C4-2B (cell line): ENCODE results near the gene PRKD3.
"Not testable (repeated sequence)": the region's sequence is repeated elsewhere in the genome, so short reads cannot be mapped to it uniquely, and the experiment has no call there.

Source experiments
- H3K27ac ChIP-seq: fragments of 450-650 bp; 2 replicates; pipeline ENCODE4 v1.5.1; 2017
- ZFX ChIP-seq: fragments of 450-650 bp; IDR thresholded peaks from 2 replicates; pipeline ENCODE4 v1.6.1; 2017
- TF ChIP-seq, protein P1 (sequence below): fragments of 450-650 bp; conservative IDR thresholded peaks from 2 replicates; pipeline ENCODE4 v1.5.1; 2017; ENCODE audit warnings: mild to moderate bottlenecking

The PRKD3 gene

DNA sequence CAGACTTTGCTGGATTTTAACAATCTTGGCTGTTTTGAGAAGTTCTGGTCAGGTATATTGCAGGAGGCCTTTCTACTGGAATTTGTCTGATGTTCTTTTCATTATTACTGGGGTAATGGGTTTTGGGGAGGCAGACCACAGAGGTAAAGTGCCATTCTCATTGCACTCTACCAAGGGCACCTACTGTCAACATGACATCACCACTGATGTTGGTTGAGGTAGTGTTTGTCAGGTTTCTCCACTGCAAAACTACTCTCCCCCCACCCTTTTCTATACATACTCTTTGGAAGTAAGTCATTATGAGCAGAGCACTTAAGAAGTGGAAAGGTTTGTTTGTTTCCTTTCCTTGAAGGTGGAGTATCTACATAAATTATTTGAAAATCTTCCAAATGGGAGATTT lies 27.0 kb downstream of the PRKD3 start:
- no peak for TF ChIP-seq ZFX
- TF ChIP-seq, protein P1, sequence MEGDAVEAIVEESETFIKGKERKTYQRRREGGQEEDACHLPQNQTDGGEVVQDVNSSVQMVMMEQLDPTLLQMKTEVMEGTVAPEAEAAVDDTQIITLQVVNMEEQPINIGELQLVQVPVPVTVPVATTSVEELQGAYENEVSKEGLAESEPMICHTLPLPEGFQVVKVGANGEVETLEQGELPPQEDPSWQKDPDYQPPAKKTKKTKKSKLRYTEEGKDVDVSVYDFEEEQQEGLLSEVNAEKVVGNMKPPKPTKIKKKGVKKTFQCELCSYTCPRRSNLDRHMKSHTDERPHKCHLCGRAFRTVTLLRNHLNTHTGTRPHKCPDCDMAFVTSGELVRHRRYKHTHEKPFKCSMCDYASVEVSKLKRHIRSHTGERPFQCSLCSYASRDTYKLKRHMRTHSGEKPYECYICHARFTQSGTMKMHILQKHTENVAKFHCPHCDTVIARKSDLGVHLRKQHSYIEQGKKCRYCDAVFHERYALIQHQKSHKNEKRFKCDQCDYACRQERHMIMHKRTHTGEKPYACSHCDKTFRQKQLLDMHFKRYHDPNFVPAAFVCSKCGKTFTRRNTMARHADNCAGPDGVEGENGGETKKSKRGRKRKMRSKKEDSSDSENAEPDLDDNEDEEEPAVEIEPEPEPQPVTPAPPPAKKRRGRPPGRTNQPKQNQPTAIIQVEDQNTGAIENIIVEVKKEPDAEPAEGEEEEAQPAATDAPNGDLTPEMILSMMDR, result no peak

DNA sequence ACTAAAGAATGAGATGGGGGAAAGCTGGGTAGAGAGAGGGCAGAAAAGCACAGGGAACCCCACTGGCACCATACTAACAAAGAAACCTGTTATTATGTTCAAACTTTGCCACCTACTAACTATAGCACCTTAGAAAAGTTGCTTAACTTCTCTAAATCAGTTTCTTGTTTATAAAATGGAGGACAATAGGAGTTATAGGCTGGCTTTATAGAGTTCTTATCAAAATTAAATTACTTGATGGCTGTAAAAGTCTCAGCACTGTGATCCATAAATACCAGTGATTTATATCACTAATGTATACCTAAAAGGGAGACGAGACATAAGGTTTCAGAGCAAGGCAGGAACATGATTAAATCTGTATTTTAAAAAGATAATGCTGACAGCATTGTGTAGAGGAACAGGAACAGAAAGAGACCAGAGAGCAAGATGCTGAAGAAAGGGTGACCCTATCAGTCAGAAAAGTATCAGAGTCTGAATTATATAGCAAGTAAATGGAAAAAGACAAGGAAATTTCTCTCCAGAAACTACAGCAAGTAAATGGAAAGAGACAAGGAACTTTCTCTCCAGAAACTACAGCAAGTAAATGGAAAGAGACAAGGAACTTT lies 29.1 kb downstream of the PRKD3 start:
- TF ChIP-seq ZFX, result no peak
- TF ChIP-seq, protein P1, result no peak
- H3K27ac ChIP-seq, result no peak overlapping the region

More for the DNA sequence above, 27.0 kb downstream of the PRKD3 start:
- H3K27ac ChIP-seq, result no peak overlapping the region

DNA sequence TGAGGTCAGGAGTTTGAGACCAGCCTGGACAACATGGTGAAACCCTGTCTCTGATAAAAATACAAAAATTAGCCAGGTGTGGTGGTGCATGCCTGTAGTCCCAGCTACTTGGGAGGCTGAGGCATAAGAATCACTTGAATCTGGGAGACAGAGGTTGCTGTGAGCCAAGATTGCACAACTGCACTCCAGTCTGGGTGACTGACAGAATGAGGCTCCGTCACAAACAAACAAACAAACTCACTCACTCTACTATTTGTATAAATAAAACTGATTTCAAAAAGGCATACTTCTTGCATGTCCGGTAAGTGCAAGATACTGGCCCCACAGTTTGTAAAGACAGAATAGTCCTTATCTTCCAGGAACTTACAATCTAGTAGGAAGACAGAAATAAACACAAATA lies 29.8 kb downstream of the PRKD3 start:
- H3K27ac ChIP-seq, result not testable (repeated sequence)

DNA sequence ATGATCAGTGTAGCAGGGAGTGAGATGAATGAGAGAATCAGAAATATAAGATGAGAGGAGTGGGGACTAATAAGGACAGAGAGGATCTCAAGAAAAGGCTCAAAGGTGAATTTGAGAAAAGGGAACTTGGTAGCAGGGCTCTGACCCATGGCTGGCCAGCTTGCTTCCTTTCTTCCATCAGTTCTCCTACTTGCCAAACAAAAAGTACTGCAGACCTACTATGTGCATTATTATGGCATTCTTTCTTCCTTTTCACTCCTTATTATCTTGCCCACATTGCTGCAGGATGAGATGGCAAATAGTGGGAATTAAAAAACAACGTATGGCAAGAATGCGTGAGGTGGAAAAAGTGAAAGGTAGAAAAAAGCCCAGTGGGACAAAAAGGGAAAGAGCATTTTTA lies 33.0 kb downstream of the PRKD3 start:
- H3K27ac ChIP-seq, result no peak overlapping the region
- no peak for TF ChIP-seq ZFX
- TF ChIP-seq, protein P1, result no peak

DNA sequence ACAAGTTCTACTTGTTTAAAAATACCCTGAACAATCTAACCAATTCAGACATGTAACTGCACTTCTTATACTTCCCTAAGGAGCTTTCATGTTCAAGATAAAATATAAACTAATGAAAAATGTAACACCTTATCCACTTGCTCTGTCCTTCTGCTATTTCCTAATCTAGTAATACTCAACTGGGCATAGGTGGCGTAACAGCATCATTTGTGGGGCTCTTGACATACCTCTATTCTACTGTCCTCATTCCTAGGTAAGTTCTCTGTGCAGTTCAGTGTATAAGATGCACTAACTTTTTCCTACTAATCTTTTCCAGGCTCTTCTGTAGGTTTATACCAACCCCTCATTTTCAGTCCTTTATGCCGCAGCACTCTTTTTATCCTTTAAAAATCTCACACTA lies 36.7 kb downstream of the PRKD3 start:
- TF ChIP-seq, protein P1, result 0 out of 2 replicates have a peak, but pooled peaks have one; percentile 9
- no peak for TF ChIP-seq ZFX
- no peak overlapping the region for H3K27ac ChIP-seq

DNA sequence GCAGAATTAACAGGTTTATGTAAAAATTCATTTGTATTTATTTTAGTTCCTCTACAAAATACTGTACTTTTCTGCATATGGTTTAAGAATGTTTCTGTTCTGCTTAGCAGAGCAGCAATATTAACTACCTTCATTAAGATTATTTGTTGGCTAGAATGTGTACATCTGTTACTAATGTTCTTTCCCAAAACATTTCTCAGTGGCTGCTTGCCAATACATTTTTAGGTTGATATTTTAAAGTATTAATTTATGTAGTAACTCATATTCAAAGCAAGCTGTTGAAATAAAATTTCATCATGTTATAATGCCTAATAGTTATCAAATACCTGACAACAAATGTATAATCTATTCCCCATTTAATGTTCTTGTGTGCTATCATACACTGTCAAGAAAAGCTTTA lies 40.3 kb downstream of the PRKD3 start:
- no peak overlapping the region for H3K27ac ChIP-seq
- no peak for TF ChIP-seq ZFX

DNA sequence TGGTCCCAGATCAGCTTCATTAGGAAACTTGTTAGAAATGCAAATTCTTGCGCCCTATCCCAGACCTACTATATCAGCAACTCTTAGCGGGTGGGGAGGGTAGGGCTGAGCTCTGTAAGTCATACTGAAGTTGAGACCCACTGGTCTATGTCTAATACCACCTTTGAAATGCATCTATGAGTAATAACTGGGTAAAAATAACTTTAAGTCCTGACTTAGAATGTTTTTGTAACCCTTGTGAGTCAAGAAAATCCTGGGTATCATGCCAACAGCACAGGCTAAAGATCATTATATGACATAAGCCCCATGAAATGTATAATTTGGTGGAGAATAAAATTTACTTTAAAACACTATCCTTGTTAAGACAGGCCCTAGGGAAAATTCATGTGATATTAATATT lies 41.4 kb downstream of the PRKD3 start:
- no peak overlapping the region for H3K27ac ChIP-seq
- TF ChIP-seq ZFX, result no peak
- TF ChIP-seq, protein P1, result no peak

DNA sequence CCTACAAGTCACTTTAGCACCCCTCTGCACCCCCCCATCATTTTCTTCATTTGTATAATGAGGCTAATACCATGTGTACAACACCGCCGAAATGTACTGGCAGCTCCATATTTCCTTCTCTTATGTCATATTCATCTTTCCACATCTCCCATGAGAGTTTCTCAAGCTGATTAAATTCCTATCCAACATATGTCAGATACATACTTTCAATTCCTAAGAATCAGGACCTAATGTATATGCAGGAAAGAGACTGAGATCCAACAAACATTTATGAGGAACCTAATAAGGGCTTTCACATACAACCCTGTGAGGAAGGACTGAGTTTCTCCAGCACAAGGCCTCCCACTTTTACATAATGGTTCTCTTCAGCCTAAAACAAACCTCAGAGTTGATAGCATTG lies 41.9 kb downstream of the PRKD3 start:
- TF ChIP-seq, protein P1, result no peak
- no peak for TF ChIP-seq ZFX
- no peak overlapping the region for H3K27ac ChIP-seq
